H9 (cell line): ENCODE data around the gene CHD9. TPM values are rescaled to one million over a fixed set of nuclear protein-coding genes. Genes with fewer than 3 reads are reported as not detected.
A peak's percentile ranks its signal among the peaks of the same experiment; 100 is the strongest.

ENCODE experiments used
- DNase-seq: peaks from one replicate; pipeline ENCODE4 v3.0.0-alpha.2; 2017
- H2AFZ ChIP-seq: one replicate; pipeline ENCODE4 v1.6.1; 2013; ENCODE audit warnings: mild to moderate bottlenecking, low read length, control low read depth, moderate library complexity
- H2AK5ac ChIP-seq: 2 replicates; pipeline ENCODE4 v1.6.1; 2013; ENCODE audit warnings: low read length, control low read depth, mixed read lengths; ENCODE audit not compliant: insufficient read length
- H2BK120ac ChIP-seq: one replicate; pipeline ENCODE4 v1.6.1; 2013; ENCODE audit warnings: low read depth, mild to moderate bottlenecking, low read length, control low read depth, inconsistent platforms; ENCODE audit not compliant: poor library complexity, severe bottlenecking
- H2BK12ac ChIP-seq: 2 replicates; pipeline ENCODE4 v1.6.1; 2013; ENCODE audit warnings: low read length, control low read depth, mixed read lengths, low read depth; ENCODE audit not compliant: insufficient read length
- H2BK15ac ChIP-seq: 2 replicates; pipeline ENCODE4 v1.6.1; 2013; ENCODE audit warnings: low read depth, low read length, control low read depth
- H2BK20ac ChIP-seq: one replicate; pipeline ENCODE4 v1.6.1; 2013; ENCODE audit warnings: low read depth, mild to moderate bottlenecking, low read length, control low read depth, inconsistent platforms; ENCODE audit not compliant: poor library complexity, severe bottlenecking
- H2BK5ac ChIP-seq: 2 replicates; pipeline ENCODE4 v1.6.1; 2013; ENCODE audit warnings: low read length, control low read depth, mixed read lengths; ENCODE audit not compliant: insufficient read length
- H3K14ac ChIP-seq: 2 replicates; pipeline ENCODE4 v1.6.1; 2013; ENCODE audit warnings: low read length, control low read depth; ENCODE audit not compliant: insufficient read depth
- H3K18ac ChIP-seq: 2 replicates; pipeline ENCODE4 v1.6.1; 2013; ENCODE audit warnings: low read depth, mild to moderate bottlenecking, mixed read lengths, low read length, control low read depth; ENCODE audit not compliant: insufficient read length
- H3K23ac ChIP-seq: 2 replicates; pipeline ENCODE4 v1.6.1; 2013; ENCODE audit warnings: low read length, control low read depth, mixed read lengths, low read depth; ENCODE audit not compliant: insufficient read length
- H3K23me2 ChIP-seq: 2 replicates; pipeline ENCODE4 v1.6.1; 2013; ENCODE audit warnings: low read depth, mild to moderate bottlenecking, mixed read lengths, low read length, control low read depth; ENCODE audit not compliant: insufficient read length, poor library complexity, severe bottlenecking
- H3K27ac ChIP-seq: 2 replicates; pipeline ENCODE4 v1.5.1; 2013; ENCODE audit warnings: low read length, control low read depth, mixed read lengths, low read depth; ENCODE audit not compliant: insufficient read length
- H3K27me3 ChIP-seq: 2 replicates; pipeline ENCODE4 v1.6.1; 2013; ENCODE audit warnings: low read length, control low read depth, inconsistent platforms; ENCODE audit not compliant: insufficient read depth
- H3K4ac ChIP-seq: 2 replicates; pipeline ENCODE4 v1.6.1; 2013; ENCODE audit warnings: low read depth, mild to moderate bottlenecking, control low read depth, inconsistent platforms, low read length, moderate library complexity
- H3K4me1 ChIP-seq: 2 replicates; pipeline ENCODE4 v1.6.1; 2013; ENCODE audit warnings: low read length, control low read depth, inconsistent platforms; ENCODE audit not compliant: insufficient read depth
- H3K4me2 ChIP-seq: 2 replicates; pipeline ENCODE4 v1.6.1; 2013; ENCODE audit warnings: low read length, control low read depth, mixed read lengths; ENCODE audit not compliant: insufficient read length, insufficient read depth
- H3K56ac ChIP-seq: 2 replicates; pipeline ENCODE4 v1.6.1; 2013; ENCODE audit warnings: low read depth, mild to moderate bottlenecking, mixed read lengths, low read length, control low read depth; ENCODE audit not compliant: insufficient read length
- H3K79me1 ChIP-seq: 2 replicates; pipeline ENCODE4 v1.6.1; 2013; ENCODE audit warnings: low read depth, mild to moderate bottlenecking, moderate library complexity, low read length, control low read depth, inconsistent platforms; ENCODE audit not compliant: insufficient read depth, poor library complexity, severe bottlenecking
- H3K79me2 ChIP-seq: 2 replicates; pipeline ENCODE4 v1.6.1; 2013; ENCODE audit warnings: low read length, control low read depth, inconsistent platforms; ENCODE audit not compliant: insufficient read depth
- H3K9ac ChIP-seq: 2 replicates; pipeline ENCODE4 v1.6.1; 2013; ENCODE audit warnings: low read length, control low read depth, mixed read lengths; ENCODE audit not compliant: insufficient read length; ENCODE audit errors: extremely low read depth
- H3K9me3 ChIP-seq: one replicate; pipeline ENCODE4 v1.6.1; 2013; ENCODE audit warnings: low read depth, low read length, inconsistent platforms; ENCODE audit not compliant: control insufficient read depth
- H3T11ph ChIP-seq: one replicate; pipeline ENCODE4 v1.6.1; 2013; ENCODE audit warnings: mild to moderate bottlenecking, low read length, control low read depth, inconsistent platforms
- H4K20me1 ChIP-seq: one replicate; pipeline ENCODE4 v1.6.1; 2013; ENCODE audit not compliant: control insufficient read depth, insufficient read length, insufficient read depth
- H4K5ac ChIP-seq: 2 replicates; pipeline ENCODE4 v1.6.1; 2013; ENCODE audit warnings: low read depth, mild to moderate bottlenecking, mixed read lengths, low read length, control low read depth; ENCODE audit not compliant: insufficient read length
- H4K8ac ChIP-seq: replicated peaks from 2 replicates; pipeline ENCODE4 v1.6.1; 2013; ENCODE audit warnings: low read length, control low read depth, mixed read lengths, low read depth; ENCODE audit not compliant: insufficient read length
- H4K91ac ChIP-seq: 2 replicates; pipeline ENCODE4 v1.6.1; 2013; ENCODE audit warnings: low read depth, mild to moderate bottlenecking, moderate library complexity, mixed read lengths, low read length, control low read depth; ENCODE audit not compliant: insufficient read length
- H3K27ac Mint-ChIP-seq, 3 experiments: 2 replicates in 2 of 3; 3 replicates in 1 of 3; pipeline ENCODE4 v1.8.0; 2020 to 2021; ENCODE audit warnings: mixed read lengths in 3 of 3, mild to moderate bottlenecking in 1 of 3, moderate library complexity in 1 of 3
- H3K27me3 Mint-ChIP-seq: 2 replicates; pipeline ENCODE4 v1.8.0; 2021; ENCODE audit warnings: low read depth, mild to moderate bottlenecking, moderate library complexity, mixed read lengths
- H3K36me3 Mint-ChIP-seq, 3 experiments: 2 replicates in 2 of 3; 3 replicates in 1 of 3; pipeline ENCODE4 v1.8.0; 2020 to 2021; ENCODE audit warnings: low read depth in 3 of 3, mixed read lengths in 3 of 3; ENCODE audit not compliant: insufficient read depth in 1 of 3
- H3K4me1 Mint-ChIP-seq, 2 experiments: 2 replicates each; pipeline ENCODE4 v1.8.0; 2020; ENCODE audit warnings: mixed read lengths in 2 of 2
- H3K4me3 Mint-ChIP-seq, 2 experiments: 2 replicates in 1 of 2; 3 replicates in 1 of 2; pipeline ENCODE4 v1.8.0; 2020 to 2021; ENCODE audit warnings: mild to moderate bottlenecking in 2 of 2, mixed read lengths in 2 of 2, moderate library complexity in 1 of 2
- H3K9me3 Mint-ChIP-seq, 2 experiments: 2 replicates in 1 of 2; 3 replicates in 1 of 2; pipeline ENCODE4 v1.8.0; 2020; ENCODE audit warnings: mild to moderate bottlenecking in 2 of 2, mixed read lengths in 2 of 2, moderate library complexity in 1 of 2
- CTCF ChIP-seq: fragments of 200-600 bp; sonication (generic); conservative IDR thresholded peaks from 3 replicates; pipeline ENCODE4 v1.8.0; 2021; ENCODE audit warnings: antibody characterized with exemption, mild to moderate bottlenecking
- WGBS: extraction: QIAGEN DNeasy Blood & Tissue Kit; methylation state at CpG from one replicate; pipeline ENCODE4 v1.1.7; 2013; ENCODE audit warnings: missing lambda C conversion rate, low lambda C conversion rate, mixed read lengths; ENCODE audit not compliant: insufficient read length; ENCODE audit errors: extremely low coverage; 5-methylcytosine and 5-hydroxymethylcytosine counted together
- total RNA-seq: library from RNA; stranded (reverse); gene quantifications from 2 replicates; pipeline ENCODE4 v1.2.1, GENCODE V29; 2021

Gene CHD9
- total RNA-seq, 1 experiment from 2014 or later: 46.2 TPM

- no CpG with 5 or more reads among the region's 2 CpGs for WGBS
- H3K4me1 Mint-ChIP-seq: peaks cover 4 to 10% of the 10 kb centered on the region in 2 experiments; a peak in 3 of 4 replicates
- peak overlapping the region in 2 of 3 experiments; percentile 22 to 47; a peak in 2 of 7 replicates for H3K27ac Mint-ChIP-seq
- no peaks in the 10 kb centered on the region for H3K27me3 ChIP-seq
- H3K9me3 Mint-ChIP-seq: no peaks in the 10 kb centered on the region
- H4K91ac ChIP-seq: no peak overlapping the region
- H3K14ac ChIP-seq: no peak overlapping the region
- H4K20me1 ChIP-seq: no peaks in the 10 kb centered on the region
- H3K27me3 Mint-ChIP-seq: no peaks in the 10 kb centered on the region
- H3K23ac ChIP-seq: no peak overlapping the region
- no peak overlapping the region for H3K4me2 ChIP-seq
- no peak overlapping the region for H3K4me3 Mint-ChIP-seq
- H3K18ac ChIP-seq: no peak overlapping the region
- H2AK5ac ChIP-seq: no peak overlapping the region
- TF ChIP-seq CTCF: no peak
- H3K23me2 ChIP-seq: no peaks in the 10 kb centered on the region
- no peak overlapping the region for H3K4ac ChIP-seq
- H2BK15ac ChIP-seq: no peak overlapping the region
- H3K9ac ChIP-seq: no peak overlapping the region
- H3K79me2 ChIP-seq: no peaks in the 10 kb centered on the region
- no peaks in the 10 kb centered on the region for H3K9me3 ChIP-seq
- no peak overlapping the region for H3K27ac ChIP-seq
- no peak overlapping the region for H2BK120ac ChIP-seq
- H3K36me3 Mint-ChIP-seq: no peaks in the 10 kb centered on the region; a peak in 1 of 7 replicates
- H3K79me1 ChIP-seq: no peaks in the 10 kb centered on the region
- no peak overlapping the region for H4K5ac ChIP-seq
- no peaks in the 10 kb centered on the region for H3K4me1 ChIP-seq
- H2BK12ac ChIP-seq: no peak overlapping the region
- H3K56ac ChIP-seq: no peak overlapping the region
- no peak overlapping the region for H2BK5ac ChIP-seq
- H2BK20ac ChIP-seq: no peak overlapping the region
- no peak overlapping the region for H2AFZ ChIP-seq
- H4K8ac ChIP-seq: no peak overlapping the region
- DNase-seq: no peak
- no peak overlapping the region for H3T11ph ChIP-seq
Observed at GRCh38 chr16:53115047-53115446, 60.3 kb downstream of the CHD9 start.
